NCI-H2029 (cell line): ENCODE measurements around the gene ZNF827.

Experiments used
- DNase-seq: peaks from one replicate; lab custom pipeline; 2025; lab: John Stamatoyannopoulos, UW

The ZNF827 gene

GRCh38 chr4:145709336-145709735, 229.3 kb downstream of the ZNF827 start:
- no peak for DNase-seq
